ENCODE measurements around the gene PRSS36.

PRSS36 gene

GRCh38 chr16:31117384-31118222, 32.3 kb downstream of the PRSS36 start, which contains the start of gene KAT8:
TSS of gene KAT8 (plus strand) at chr16:31117664. CDS start at chr16:31117682, 18 bp downstream.
- Histone ChIP-seq H3K4me3 (ENCODE audit: low read depth, low read length) (peak within 1 kb of the TSS; percentile 95), H3K9me3 (ENCODE audit: control insufficient read depth, insufficient read depth, low read depth, low read length) (no peaks in the 10 kb centered on the region), H3K27me3 (ENCODE audit: control insufficient read depth, insufficient read depth, low read length) (no peaks in the 10 kb centered on the region), H3K27ac (ENCODE audit: low read depth, low read length) (peak within 1 kb of the TSS; percentile 93), H3K9ac (ENCODE audit: low read length) (peak within 1 kb of the TSS; percentile 83), H3K4me1 (ENCODE audit: control insufficient read depth, insufficient read depth, low read length) (peaks cover 3% of the 10 kb centered on the region; the same call in 1 of the 2 replicates), H3K36me3 (ENCODE audit: control insufficient read depth, insufficient read depth, low read length) (peaks cover 39% of the 10 kb centered on the region)

- Histone ChIP-seq H3K27me3 (ENCODE audit: control insufficient read depth, insufficient read depth, low read length) (no peaks in the 10 kb centered on the region), H3K4me1 (ENCODE audit: control insufficient read depth, insufficient read depth, low read length) (peaks cover 3% of the 10 kb centered on the region; the same call in 1 of the 2 replicates), H3K27ac (ENCODE audit: low read depth, low read length) (no peak overlapping the region), H3K4me3 (ENCODE audit: low read depth, low read length) (no peak overlapping the region), H3K9ac (ENCODE audit: low read length) (no peak overlapping the region), H3K9me3 (ENCODE audit: control insufficient read depth, insufficient read depth, low read depth, low read length) (no peaks in the 10 kb centered on the region), H3K36me3 (ENCODE audit: control insufficient read depth, insufficient read depth, low read length) (peaks cover 43% of the 10 kb centered on the region)
Observed at GRCh38 chr16:31114468-31114867, 35.4 kb downstream of the PRSS36 start.

DNA sequence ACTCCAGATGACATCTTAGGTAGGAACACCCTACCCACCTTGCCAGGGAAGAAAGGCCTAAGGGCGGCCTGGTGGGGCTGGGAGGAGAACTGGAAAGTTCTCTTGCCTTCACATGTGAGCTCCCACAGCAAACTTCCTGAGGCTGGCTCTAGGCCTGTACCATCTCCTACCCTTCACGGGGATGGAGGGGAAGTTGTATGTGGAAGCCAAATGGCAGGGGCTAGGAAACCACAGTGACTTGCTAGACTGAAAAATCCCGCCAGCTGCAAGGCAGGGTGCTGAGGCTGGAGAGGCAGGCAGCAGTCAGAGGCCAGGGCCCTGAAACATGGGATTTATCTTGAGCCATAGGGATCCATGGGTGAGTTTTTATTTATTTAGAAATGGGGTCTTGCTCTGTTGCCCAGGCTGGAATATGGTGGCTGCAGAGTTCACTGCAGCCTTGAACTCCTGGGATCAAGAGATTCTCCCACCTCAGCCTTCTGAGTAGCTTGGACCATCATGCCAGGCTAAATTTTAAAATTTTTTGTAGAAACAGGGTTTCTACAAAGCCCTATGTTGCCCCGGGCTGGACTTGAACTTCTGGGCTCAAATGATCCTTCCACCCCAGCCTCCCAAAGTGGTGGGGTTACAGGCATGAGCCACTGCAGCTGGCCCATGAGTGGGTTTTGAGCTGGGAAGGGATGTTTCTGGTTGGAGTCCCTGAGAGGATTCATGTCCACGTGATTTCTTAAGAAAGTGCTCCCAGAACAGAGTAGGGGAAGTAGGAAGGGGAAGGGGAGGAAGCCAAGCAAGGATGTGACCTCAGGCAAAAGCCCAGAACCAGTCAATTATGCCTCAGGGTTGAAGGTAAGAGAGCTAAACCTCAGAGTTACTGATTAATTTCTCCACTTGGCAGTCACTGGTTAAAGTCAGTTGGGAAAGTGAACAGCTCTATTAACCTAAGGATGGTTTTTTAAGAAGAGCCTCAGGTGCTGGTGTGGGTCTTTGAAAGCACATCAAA, 36.4 kb downstream of the PRSS36 start:
- Histone ChIP-seq H3K36me3 (ENCODE audit: control insufficient read depth, insufficient read depth, low read length) (peaks cover 39% of the 10 kb centered on the region), H3K4me3 (ENCODE audit: low read depth, low read length) (no peak overlapping the region), H3K27ac (ENCODE audit: low read depth, low read length) (no peak overlapping the region), H3K9ac (ENCODE audit: low read length) (no peak overlapping the region), H3K4me1 (ENCODE audit: control insufficient read depth, insufficient read depth, low read length) (peaks cover 2% of the 10 kb centered on the region; the same call in 1 of the 2 replicates), H3K9me3 (ENCODE audit: control insufficient read depth, insufficient read depth, low read depth, low read length) (no peaks in the 10 kb centered on the region), H3K27me3 (ENCODE audit: control insufficient read depth, insufficient read depth, low read length) (no peaks in the 10 kb centered on the region)

DNA sequence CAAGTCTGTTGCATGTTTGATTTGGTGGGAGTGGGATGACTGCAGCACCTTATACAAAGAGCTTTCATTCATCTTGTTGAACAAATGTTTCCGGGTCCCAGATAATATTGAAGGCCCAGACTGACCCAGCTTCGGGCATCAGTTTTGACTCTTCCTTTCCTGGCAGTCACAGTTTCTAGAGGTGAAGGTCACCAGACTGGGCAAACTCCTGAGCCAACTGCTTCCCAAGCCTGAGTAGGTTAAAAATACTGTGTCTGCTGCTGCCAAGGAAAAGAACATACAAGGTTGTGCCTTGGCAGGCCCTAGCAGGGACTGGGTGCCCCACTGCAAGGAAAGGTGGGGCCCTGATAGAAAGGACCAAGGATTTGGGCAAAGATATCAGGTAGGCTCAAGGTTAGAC, 37.2 kb downstream of the PRSS36 start:
- H3K9ac ChIP-seq (ENCODE audit: low read length), result no peak overlapping the region
- H3K9me3 ChIP-seq (ENCODE audit: control insufficient read depth, insufficient read depth, low read depth, low read length), result no peaks in the 10 kb centered on the region
- H3K4me1 ChIP-seq (ENCODE audit: control insufficient read depth, insufficient read depth, low read length), result 0 out of 2 replicates have a peak, but pooled peaks cover 4% of the 10 kb centered on the region
- no peaks in the 10 kb centered on the region for H3K27me3 ChIP-seq (ENCODE audit: control insufficient read depth, insufficient read depth, low read length)
- no peak overlapping the region for H3K27ac ChIP-seq (ENCODE audit: low read depth, low read length)
- H3K4me3 ChIP-seq (ENCODE audit: low read depth, low read length), result no peak overlapping the region
- peaks cover 39% of the 10 kb centered on the region for H3K36me3 ChIP-seq (ENCODE audit: control insufficient read depth, insufficient read depth, low read length)

DNA sequence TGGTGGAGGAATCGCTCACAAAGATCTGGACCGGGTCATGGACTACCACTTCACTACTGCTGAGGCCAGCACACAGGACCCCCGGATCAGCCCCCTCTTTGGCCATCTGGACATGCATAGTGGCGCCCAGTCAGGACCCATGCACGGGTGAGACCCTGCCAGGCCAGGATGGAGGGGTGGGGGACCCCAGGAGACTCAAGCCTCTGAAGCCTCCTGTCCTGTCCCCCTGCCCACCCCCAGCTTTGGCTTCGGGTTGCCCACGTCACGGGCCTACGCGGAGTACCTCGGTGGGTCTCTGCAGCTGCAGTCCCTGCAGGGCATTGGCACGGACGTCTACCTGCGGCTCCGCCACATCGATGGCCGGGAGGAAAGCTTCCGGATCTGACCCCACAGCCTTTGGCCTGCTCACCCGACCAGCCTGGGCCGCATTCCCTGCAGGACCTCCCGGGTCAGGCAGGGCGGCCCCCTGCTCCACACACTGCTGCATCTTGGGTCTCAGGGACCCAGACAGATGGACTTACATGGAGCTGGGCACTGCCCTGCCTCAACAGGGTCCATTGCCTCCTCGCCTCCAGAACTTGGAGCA, 37.9 kb downstream of the PRSS36 start:
- H3K4me3 ChIP-seq (ENCODE audit: low read depth, low read length), result no peak overlapping the region
- no peaks in the 10 kb centered on the region for H3K9me3 ChIP-seq (ENCODE audit: control insufficient read depth, insufficient read depth, low read depth, low read length)
- no peaks in the 10 kb centered on the region for H3K27me3 ChIP-seq (ENCODE audit: control insufficient read depth, insufficient read depth, low read length)
- 0 out of 2 replicates have a peak, but pooled peaks cover 5% of the 10 kb centered on the region for H3K4me1 ChIP-seq (ENCODE audit: control insufficient read depth, insufficient read depth, low read length)
- peaks cover 39% of the 10 kb centered on the region for H3K36me3 ChIP-seq (ENCODE audit: control insufficient read depth, insufficient read depth, low read length)
- no peak overlapping the region for H3K27ac ChIP-seq (ENCODE audit: low read depth, low read length)
- H3K9ac ChIP-seq (ENCODE audit: low read length), result no peak overlapping the region

GRCh38 chr16:31110106-31111034, 39.5 kb downstream of the PRSS36 start:
- Histone ChIP-seq H3K4me1 (ENCODE audit: control insufficient read depth, insufficient read depth, low read length) (peaks cover 7% of the 10 kb centered on the region; the same call in 1 of the 2 replicates), H3K4me3 (ENCODE audit: low read depth, low read length) (no peak overlapping the region), H3K27me3 (ENCODE audit: control insufficient read depth, insufficient read depth, low read length) (no peaks in the 10 kb centered on the region), H3K27ac (ENCODE audit: low read depth, low read length) (no peak overlapping the region), H3K9me3 (ENCODE audit: control insufficient read depth, insufficient read depth, low read depth, low read length) (no peaks in the 10 kb centered on the region), H3K36me3 (ENCODE audit: control insufficient read depth, insufficient read depth, low read length) (peaks cover 39% of the 10 kb centered on the region), H3K9ac (ENCODE audit: low read length) (no peak overlapping the region)

DNA sequence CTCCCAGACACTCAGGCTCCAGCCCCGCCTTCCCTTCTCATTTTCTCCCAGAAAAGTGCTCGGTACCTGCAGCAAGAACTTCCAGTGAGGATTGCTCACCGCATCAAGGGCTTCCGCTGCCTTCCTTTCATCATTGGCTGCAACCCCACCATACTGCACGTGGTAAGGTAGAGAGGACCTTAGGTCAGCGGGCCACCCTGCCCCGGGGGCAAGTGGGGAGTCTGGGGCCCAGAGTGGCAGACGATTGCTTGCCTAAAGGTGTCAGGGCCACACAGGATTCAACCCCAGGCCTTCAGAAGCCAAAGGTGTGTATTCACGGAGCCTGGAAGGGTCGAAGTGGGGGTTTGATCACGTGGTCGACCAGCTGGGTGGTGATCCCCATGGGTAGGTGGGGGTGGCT, 40.2 kb downstream of the PRSS36 start:
- no peak overlapping the region for H3K4me3 ChIP-seq (ENCODE audit: low read depth, low read length)
- H3K36me3 ChIP-seq (ENCODE audit: control insufficient read depth, insufficient read depth, low read length), result peaks cover 39% of the 10 kb centered on the region
- no peak overlapping the region for H3K9ac ChIP-seq (ENCODE audit: low read length)
- no peaks in the 10 kb centered on the region for H3K9me3 ChIP-seq (ENCODE audit: control insufficient read depth, insufficient read depth, low read depth, low read length)
- H3K27ac ChIP-seq (ENCODE audit: low read depth, low read length), result no peak overlapping the region
- H3K27me3 ChIP-seq (ENCODE audit: control insufficient read depth, insufficient read depth, low read length), result no peaks in the 10 kb centered on the region
- H3K4me1 ChIP-seq (ENCODE audit: control insufficient read depth, insufficient read depth, low read length), result peaks cover 7% of the 10 kb centered on the region; the same call in 1 of the 2 replicates

- Histone ChIP-seq H3K36me3 (ENCODE audit: control insufficient read depth, insufficient read depth, low read length) (peaks cover 39% of the 10 kb centered on the region), H3K4me1 (ENCODE audit: control insufficient read depth, insufficient read depth, low read length) (peaks cover 7% of the 10 kb centered on the region; the same call in 1 of the 2 replicates), H3K9ac (ENCODE audit: low read length) (peak overlapping the region; percentile 82), H3K27me3 (ENCODE audit: control insufficient read depth, insufficient read depth, low read length) (no peaks in the 10 kb centered on the region), H3K9me3 (ENCODE audit: control insufficient read depth, insufficient read depth, low read depth, low read length) (no peaks in the 10 kb centered on the region), H3K27ac (ENCODE audit: low read depth, low read length) (peak overlapping the region; percentile 32; the same call in 1 of the 2 replicates), H3K4me3 (ENCODE audit: low read depth, low read length) (peak overlapping the region; percentile 90)
Observed at GRCh38 chr16:31108794-31109558, 40.9 kb downstream of the PRSS36 start.

- Histone ChIP-seq H3K27me3 (ENCODE audit: control insufficient read depth, insufficient read depth, low read length) (no peaks in the 10 kb centered on the region), H3K4me3 (ENCODE audit: low read depth, low read length) (peak within 1 kb of the TSS; percentile 90), H3K36me3 (ENCODE audit: control insufficient read depth, insufficient read depth, low read length) (peaks cover 39% of the 10 kb centered on the region), H3K9ac (ENCODE audit: low read length) (peak within 1 kb of the TSS; percentile 82), H3K9me3 (ENCODE audit: control insufficient read depth, insufficient read depth, low read depth, low read length) (peaks cover 2% of the 10 kb centered on the region; the same call in 1 of the 2 replicates), H3K27ac (ENCODE audit: low read depth, low read length) (peak within 1 kb of the TSS; percentile 32; the same call in 1 of the 2 replicates), H3K4me1 (ENCODE audit: control insufficient read depth, insufficient read depth, low read length) (peaks cover 7% of the 10 kb centered on the region; the same call in 1 of the 2 replicates)
Observed at GRCh38 chr16:31108035-31108793, 41.7 kb downstream of the PRSS36 start, which contains the start of gene BCKDK. TSS of gene BCKDK (plus strand) at chr16:31108386. CDS start at chr16:31109224, 838 bp downstream.

Measured in HUES6 (cell line).